GM19238 (cell line): ENCODE data around the gene KLF9.
"Not testable (repeated sequence)": the region's sequence is repeated elsewhere in the genome, so short reads cannot be mapped to it uniquely, and the experiment has no call there.

Experiments used
- DNase-seq: peaks from one replicate; pipeline ENCODE4 v3.0.0; 2011; ENCODE audit warnings: low spot score; ENCODE audit not compliant: insufficient read length

Gene KLF9

GRCh38 chr9:70405808-70406433, 8.5 kb downstream of the KLF9 start:
- DNase-seq, result no peak

GRCh38 chr9:70404261-70404660, 10.2 kb downstream of the KLF9 start:
- DNase-seq, result no peak

GRCh38 chr9:70403618-70404025, 10.8 kb downstream of the KLF9 start:
- no peak for DNase-seq

GRCh38 chr9:70403166-70403565, 11.3 kb downstream of the KLF9 start:
- no peak for DNase-seq

GRCh38 chr9:70402213-70402612, 12.2 kb downstream of the KLF9 start:
- no peak for DNase-seq

GRCh38 chr9:70401241-70401640, 13.2 kb downstream of the KLF9 start:
- DNase-seq, result not testable (repeated sequence)

- DNase-seq, result no peak
Observed at GRCh38 chr9:70400107-70400892, 14.2 kb downstream of the KLF9 start.

- DNase-seq, result no peak
Observed at GRCh38 chr9:70399141-70399540, 15.3 kb downstream of the KLF9 start.

GRCh38 chr9:70398145-70398556, 16.3 kb downstream of the KLF9 start:
- no peak for DNase-seq

GRCh38 chr9:70395652-70396051, 18.8 kb downstream of the KLF9 start:
- DNase-seq, result no peak

- DNase-seq, result no peak
Observed at GRCh38 chr9:70392850-70393249, 21.6 kb downstream of the KLF9 start.

- DNase-seq, result no peak
Observed at GRCh38 chr9:70392189-70392588, 22.3 kb downstream of the KLF9 start.

GRCh38 chr9:70390933-70391341, 23.5 kb downstream of the KLF9 start:
- DNase-seq, result no peak

GRCh38 chr9:70389621-70390266, 24.7 kb downstream of the KLF9 start:
- no peak for DNase-seq

- DNase-seq, result no peak
Observed at GRCh38 chr9:70389188-70389587, 25.3 kb downstream of the KLF9 start.

- no peak for DNase-seq
Observed at GRCh38 chr9:70387663-70388062, 26.8 kb downstream of the KLF9 start.

GRCh38 chr9:70385426-70385825, 29.0 kb downstream of the KLF9 start:
- DNase-seq, result no peak

- DNase-seq, result no peak
Observed at GRCh38 chr9:70382709-70383605, 31.5 kb downstream of the KLF9 start.

GRCh38 chr9:70382046-70382708, 32.3 kb downstream of the KLF9 start:
- DNase-seq, result no peak

- no peak for DNase-seq
Observed at GRCh38 chr9:70374962-70375618, 39.4 kb downstream of the KLF9 start.
